Measurements from ENCODE around the gene PCDHGA4. TPM values are rescaled to one million over a fixed set of nuclear protein-coding genes. Genes with fewer than 3 reads are reported as not detected.

Gene PCDHGA4
- total RNA-seq, 2 donors from 2014 or later: 11.4 TPM

GRCh38 chr5:141398608-141399007 lies 43.8 kb downstream of the PCDHGA4 start:
- no peak for TF ChIP-seq CTCF (IDR thresholded peaks at IDR 0.05)
- no peak for DNase-seq (ENCODE audit: low spot score)
- H3K27me3 ChIP-seq (replicated peaks; ENCODE audit: insufficient read depth): no peaks in the 10 kb centered on the region
- H3K36me3 ChIP-seq: no peaks in the 10 kb centered on the region
- no peak overlapping the region for H3K27ac ChIP-seq
- ATAC-seq (ENCODE audit: insufficient number of reproducible peaks, low FRiP score, low read depth): no peak
- peak overlapping the region; percentile 33 for H3K4me3 ChIP-seq
- no peaks in the 10 kb centered on the region for H3K4me1 ChIP-seq (ENCODE audit: control insufficient read depth in 1 of 2, low read depth in 2 of 2)
- H3K9me3 ChIP-seq: peaks cover 88% of the 10 kb centered on the region

GRCh38 chr5:141399555-141400258 lies 44.9 kb downstream of the PCDHGA4 start:
- H3K27me3 ChIP-seq (replicated peaks; ENCODE audit: insufficient read depth): no peaks in the 10 kb centered on the region
- no peaks in the 10 kb centered on the region for H3K4me1 ChIP-seq (ENCODE audit: control insufficient read depth in 1 of 2, low read depth in 2 of 2)
- H3K4me3 ChIP-seq: peak overlapping the region; percentile 24
- H3K36me3 ChIP-seq: no peaks in the 10 kb centered on the region
- peaks cover 88% of the 10 kb centered on the region for H3K9me3 ChIP-seq
- H3K27ac ChIP-seq: no peak overlapping the region
- TF ChIP-seq CTCF (IDR thresholded peaks at IDR 0.05): no peak
- no peak for DNase-seq (ENCODE audit: low spot score)
- ATAC-seq (ENCODE audit: insufficient number of reproducible peaks, low FRiP score, low read depth): no peak

- Histone ChIP-seq H3K9me3 (peaks cover 90% of the 10 kb centered on the region), H3K27me3 (replicated peaks; ENCODE audit: insufficient read depth) (no peaks in the 10 kb centered on the region)
Observed at GRCh38 chr5:141402553-141403243, 47.9 kb downstream of the PCDHGA4 start, which contains the start of gene PCDHGA9. PCDHGA9 (plus strand) TSS chr5:141402778; CDS start chr5:141402953, 175 bp downstream.

GRCh38 chr5:141403387-141403786 lies 48.6 kb downstream of the PCDHGA4 start:
- DNase-seq (ENCODE audit: low spot score): no peak
- Histone ChIP-seq H3K4me3 (peak overlapping the region; percentile 55), H3K4me1 (ENCODE audit: control insufficient read depth in 1 of 2, low read depth in 2 of 2) (no peaks in the 10 kb centered on the region), H3K9me3 (peaks cover 93% of the 10 kb centered on the region), H3K27ac (no peak overlapping the region), H3K27me3 (replicated peaks; ENCODE audit: insufficient read depth) (no peaks in the 10 kb centered on the region), H3K36me3 (no peaks in the 10 kb centered on the region)
- ATAC-seq (ENCODE audit: insufficient number of reproducible peaks, low FRiP score, low read depth): no peak
- TF ChIP-seq CTCF (IDR thresholded peaks at IDR 0.05): no peak

More at GRCh38 chr5:141402553-141403243, 47.9 kb downstream of the PCDHGA4 start, which contains the start of gene PCDHGA9:
- H3K27ac ChIP-seq: no peak within 1 kb of the TSS
- no peaks in the 10 kb centered on the region for H3K36me3 ChIP-seq
- DNase-seq (ENCODE audit: low spot score) (no peak), ATAC-seq (ENCODE audit: insufficient number of reproducible peaks, low FRiP score, low read depth) (no peak)
- TF ChIP-seq CTCF (IDR thresholded peaks at IDR 0.05): no peak
- no peaks in the 10 kb centered on the region for H3K4me1 ChIP-seq (ENCODE audit: control insufficient read depth in 1 of 2, low read depth in 2 of 2)
- peak within 1 kb of the TSS; percentile 55 for H3K4me3 ChIP-seq

Other genes with a start within 250 kb of the PCDHGA4 start
- gene PCDHB4, start 233.2 kb upstream of the PCDHGA4 start, total RNA-seq: 10 to 100 TPM in 1 of 2 donors, 1 to 10 TPM in 1; 2.8 to 14.5 TPM
- 10 to 100 TPM in 1 of 2 donors, 1 to 10 TPM in 1; 4.8 to 11.0 TPM for gene PCDHB5, start 219.8 kb upstream of the PCDHGA4 start, total RNA-seq
- gene PCDHB6, start 205.0 kb upstream of the PCDHGA4 start, total RNA-seq: 1 to 10 TPM; 3.2 to 3.8 TPM
- 1 to 10 TPM; 4.2 to 7.1 TPM for gene PCDHB7, start 182.4 kb upstream of the PCDHGA4 start, total RNA-seq
- gene PCDHB8, start 177.2 kb upstream of the PCDHGA4 start, total RNA-seq: 1 to 10 TPM in 1 of 2 donors, under 1 TPM in 1; 0.95 to 1.7 TPM
- gene PCDHB16, start 172.6 kb upstream of the PCDHGA4 start, total RNA-seq: 10 to 100 TPM in 1 of 2 donors, 1 to 10 TPM in 1; 9.1 to 11.6 TPM
- gene PCDHB9, start 167.9 kb upstream of the PCDHGA4 start, total RNA-seq: 1 to 10 TPM; 4.2 to 9.6 TPM
- gene PCDHB10, start 162.7 kb upstream of the PCDHGA4 start, total RNA-seq: 1 to 10 TPM; 6.1 to 9.1 TPM
- 10 to 100 TPM in 1 of 2 donors, 1 to 10 TPM in 1; 6.0 to 10.6 TPM for gene PCDHB11, start 155.4 kb upstream of the PCDHGA4 start, total RNA-seq
- 1 to 10 TPM; 7.3 to 7.4 TPM for gene PCDHB12, start 146.3 kb upstream of the PCDHGA4 start, total RNA-seq
- 10 to 100 TPM in 1 of 2 donors, 1 to 10 TPM in 1; 8.0 to 16.1 TPM for gene PCDHB13, start 141.1 kb upstream of the PCDHGA4 start, total RNA-seq
- 10 to 100 TPM; 10.2 to 14.6 TPM for gene PCDHB14, start 131.7 kb upstream of the PCDHGA4 start, total RNA-seq
- gene PCDHB15, start 109.6 kb upstream of the PCDHGA4 start, total RNA-seq: 10 to 100 TPM in 1 of 2 donors, 1 to 10 TPM in 1; 6.1 to 10.7 TPM
- gene SLC25A2, start 51.0 kb upstream of the PCDHGA4 start, total RNA-seq: 1 to 10 TPM; 2.0 to 3.5 TPM
- gene TAF7, start 34.2 kb upstream of the PCDHGA4 start, total RNA-seq: 10 to 100 TPM; 35.9 to 56.1 TPM
- gene PCDHGA1, start 24.5 kb upstream of the PCDHGA4 start, total RNA-seq: 1 to 10 TPM in 1 of 2 donors, under 1 TPM in 1; 0.41 to 2.8 TPM
- gene PCDHGA2, start 16.3 kb upstream of the PCDHGA4 start, total RNA-seq: 10 to 100 TPM in 1 of 2 donors, 1 to 10 TPM in 1; 8.5 to 13.8 TPM
- 1 to 10 TPM; 5.3 to 9.1 TPM for gene PCDHGA3, start 11.2 kb upstream of the PCDHGA4 start, total RNA-seq
- gene PCDHGB1, start 4.9 kb upstream of the PCDHGA4 start, total RNA-seq: 10 to 100 TPM in 1 of 2 donors, 1 to 10 TPM in 1; 6.8 to 11.4 TPM
- 10 to 100 TPM in 1 of 2 donors, 1 to 10 TPM in 1; 9.7 to 13.4 TPM for gene PCDHGB2, start 5.0 kb downstream of the PCDHGA4 start, total RNA-seq
- gene PCDHGA5, start 9.1 kb downstream of the PCDHGA4 start, total RNA-seq: 10 to 100 TPM in 1 of 2 donors, 1 to 10 TPM in 1; 9.5 to 12.5 TPM
- 10 to 100 TPM; 11.2 to 15.4 TPM for gene PCDHGB3, start 15.2 kb downstream of the PCDHGA4 start, total RNA-seq
- 10 to 100 TPM; 12.0 to 13.1 TPM for gene PCDHGA6, start 18.9 kb downstream of the PCDHGA4 start, total RNA-seq
- gene PCDHGA7, start 27.7 kb downstream of the PCDHGA4 start, total RNA-seq: 10 to 100 TPM; 11.9 to 12.2 TPM
- gene PCDHGB4, start 32.7 kb downstream of the PCDHGA4 start, total RNA-seq: 10 to 100 TPM; 11.6 to 18.1 TPM
- 10 to 100 TPM in 1 of 2 donors, 1 to 10 TPM in 1; 7.5 to 13.9 TPM for gene PCDHGA8, start 37.6 kb downstream of the PCDHGA4 start, total RNA-seq
- gene PCDHGB5, start 42.9 kb downstream of the PCDHGA4 start, total RNA-seq: 10 to 100 TPM; 20.8 to 26.3 TPM
- 10 to 100 TPM; 12.0 to 18.6 TPM for gene PCDHGA9, start 47.8 kb downstream of the PCDHGA4 start, total RNA-seq
- gene PCDHGB6, start 53.0 kb downstream of the PCDHGA4 start, total RNA-seq: 10 to 100 TPM in 1 of 2 donors, 1 to 10 TPM in 1; 9.5 to 17.2 TPM
- gene PCDHGA10, start 58.0 kb downstream of the PCDHGA4 start, total RNA-seq: 10 to 100 TPM; 11.1 to 14.4 TPM
- gene PCDHGB7, start 62.7 kb downstream of the PCDHGA4 start, total RNA-seq: 10 to 100 TPM; 18.0 to 28.1 TPM
- 10 to 100 TPM; 10.4 to 11.6 TPM for gene PCDHGA11, start 66.0 kb downstream of the PCDHGA4 start, total RNA-seq
- 10 to 100 TPM; 16.2 to 26.0 TPM for gene PCDHGA12, start 75.5 kb downstream of the PCDHGA4 start, total RNA-seq
- 10 to 100 TPM; 61.3 to 99.9 TPM for gene PCDHGC3, start 120.9 kb downstream of the PCDHGA4 start, total RNA-seq
- gene PCDHGC4, start 130.0 kb downstream of the PCDHGA4 start, total RNA-seq: 1 to 10 TPM; 6.4 to 7.9 TPM
- gene PCDHGC5, start 134.1 kb downstream of the PCDHGA4 start, total RNA-seq: 1 to 10 TPM; 5.7 to 6.9 TPM

Data from thoracic aorta (tissue), 2 donors.